Measurements from ENCODE around the gene CD63.

DNA sequence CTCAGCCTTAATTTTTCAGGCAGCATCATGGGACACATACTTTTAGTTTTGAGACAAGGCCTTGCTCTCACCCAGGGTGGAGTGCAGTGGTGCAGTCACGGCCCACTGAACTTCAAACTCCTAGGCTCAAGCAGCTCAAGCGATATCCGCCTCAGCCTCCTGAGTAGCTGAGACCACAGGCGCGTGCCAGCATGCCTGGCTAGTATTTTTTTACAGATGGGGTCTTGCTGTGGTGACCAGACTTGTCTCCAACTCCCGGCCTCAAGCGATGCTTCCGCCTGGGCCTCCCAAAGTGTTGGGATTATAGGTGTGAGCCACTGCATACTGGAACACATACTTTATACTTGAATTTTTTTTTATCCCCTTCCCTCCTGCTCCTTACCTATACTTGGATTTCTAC is 5.9 kb downstream of the CD63 start:
- TF ChIP-seq, protein P1, sequence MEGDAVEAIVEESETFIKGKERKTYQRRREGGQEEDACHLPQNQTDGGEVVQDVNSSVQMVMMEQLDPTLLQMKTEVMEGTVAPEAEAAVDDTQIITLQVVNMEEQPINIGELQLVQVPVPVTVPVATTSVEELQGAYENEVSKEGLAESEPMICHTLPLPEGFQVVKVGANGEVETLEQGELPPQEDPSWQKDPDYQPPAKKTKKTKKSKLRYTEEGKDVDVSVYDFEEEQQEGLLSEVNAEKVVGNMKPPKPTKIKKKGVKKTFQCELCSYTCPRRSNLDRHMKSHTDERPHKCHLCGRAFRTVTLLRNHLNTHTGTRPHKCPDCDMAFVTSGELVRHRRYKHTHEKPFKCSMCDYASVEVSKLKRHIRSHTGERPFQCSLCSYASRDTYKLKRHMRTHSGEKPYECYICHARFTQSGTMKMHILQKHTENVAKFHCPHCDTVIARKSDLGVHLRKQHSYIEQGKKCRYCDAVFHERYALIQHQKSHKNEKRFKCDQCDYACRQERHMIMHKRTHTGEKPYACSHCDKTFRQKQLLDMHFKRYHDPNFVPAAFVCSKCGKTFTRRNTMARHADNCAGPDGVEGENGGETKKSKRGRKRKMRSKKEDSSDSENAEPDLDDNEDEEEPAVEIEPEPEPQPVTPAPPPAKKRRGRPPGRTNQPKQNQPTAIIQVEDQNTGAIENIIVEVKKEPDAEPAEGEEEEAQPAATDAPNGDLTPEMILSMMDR (IDR thresholded peaks at IDR 0.05), result no peak
- no peak for TF ChIP-seq ZFX (IDR thresholded peaks at IDR 0.05; ENCODE audit: borderline replicate concordance)

All from 22Rv1 (cell line).